Measurements from ENCODE around the gene RNASE1.

Gene RNASE1

DNA sequence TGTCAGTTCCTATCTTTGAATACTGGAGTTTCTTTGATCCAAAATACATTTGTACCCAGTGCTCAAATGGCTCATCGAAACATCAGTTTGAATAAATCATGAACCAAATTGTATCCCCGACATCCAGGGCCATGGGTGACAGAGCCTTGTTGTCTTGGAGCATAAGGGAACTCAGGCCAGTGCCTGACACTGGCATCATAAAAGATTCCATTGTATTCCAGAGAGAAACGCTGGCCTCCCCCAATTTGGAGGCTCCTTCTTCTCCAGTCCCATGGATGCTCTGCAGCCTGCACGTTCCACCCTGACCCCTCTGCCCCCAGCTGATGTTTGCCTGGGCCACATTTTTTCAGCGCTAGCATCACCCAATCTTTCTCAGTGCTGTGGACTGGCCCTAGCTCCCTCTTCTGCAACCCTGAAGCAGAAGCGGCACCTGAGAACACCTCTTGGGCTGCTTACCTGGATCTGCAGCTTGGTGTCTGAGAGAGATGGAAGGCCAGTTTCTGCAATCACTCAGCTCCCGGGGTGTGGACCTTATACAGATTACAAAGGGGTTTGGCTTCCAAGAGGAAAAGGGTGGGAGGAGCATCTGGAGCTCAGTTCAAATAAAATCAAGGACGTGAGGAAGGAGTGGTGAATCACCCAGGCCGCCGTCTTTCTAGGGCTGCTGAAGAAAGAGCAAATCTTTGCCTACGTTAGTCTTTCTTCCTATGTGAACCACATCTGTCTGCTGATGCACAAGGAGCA is at the start of gene RNASE1:
Gene RNASE1, minus strand, starts transcription at position 504 of the 744 bp plus-strand sequence. CDS start 776 bp downstream, outside the sequence.
- TF ChIP-seq, protein P1, sequence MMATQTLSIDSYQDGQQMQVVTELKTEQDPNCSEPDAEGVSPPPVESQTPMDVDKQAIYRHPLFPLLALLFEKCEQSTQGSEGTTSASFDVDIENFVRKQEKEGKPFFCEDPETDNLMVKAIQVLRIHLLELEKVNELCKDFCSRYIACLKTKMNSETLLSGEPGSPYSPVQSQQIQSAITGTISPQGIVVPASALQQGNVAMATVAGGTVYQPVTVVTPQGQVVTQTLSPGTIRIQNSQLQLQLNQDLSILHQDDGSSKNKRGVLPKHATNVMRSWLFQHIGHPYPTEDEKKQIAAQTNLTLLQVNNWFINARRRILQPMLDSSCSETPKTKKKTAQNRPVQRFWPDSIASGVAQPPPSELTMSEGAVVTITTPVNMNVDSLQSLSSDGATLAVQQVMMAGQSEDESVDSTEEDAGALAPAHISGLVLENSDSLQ (IDR thresholded peaks at IDR 0.05) = no peak
- TF ChIP-seq TARDBP (IDR thresholded peaks at IDR 0.05) (no peak), FOXA1 (IDR thresholded peaks at IDR 0.05) (no peak), NFRKB (IDR thresholded peaks at IDR 0.05) (no peak), ARNT (IDR thresholded peaks at IDR 0.05) (no peak), FOXK2 (IDR thresholded peaks at IDR 0.05) (no peak), BHLHE40 (IDR thresholded peaks at IDR 0.05; ENCODE audit: borderline replicate concordance) (no peak), HDGF (IDR thresholded peaks at IDR 0.05; ENCODE audit: borderline replicate concordance) (no peak), ELF4 (IDR thresholded peaks at IDR 0.05) (no peak), CTBP1 (IDR thresholded peaks at IDR 0.05; ENCODE audit: borderline replicate concordance) (no peak), ZNF384 (IDR thresholded peaks at IDR 0.05) (no peak), SP1 (IDR thresholded peaks at IDR 0.05) (no peak), LEF1 (IDR thresholded peaks at IDR 0.05; ENCODE audit: borderline replicate concordance) (no peak), SUZ12 (IDR thresholded peaks at IDR 0.05) (no peak), L3MBTL2 (conservative IDR thresholded peaks at IDR 0.05) (no peak), FOXM1 (IDR thresholded peaks at IDR 0.05; ENCODE audit: borderline replicate concordance) (no peak)
- DNase-seq (ENCODE audit: extremely low spot score) = no peak
- ChIA-PET CTCF (no interaction called here), POLR2A (no interaction called here)

DNA sequence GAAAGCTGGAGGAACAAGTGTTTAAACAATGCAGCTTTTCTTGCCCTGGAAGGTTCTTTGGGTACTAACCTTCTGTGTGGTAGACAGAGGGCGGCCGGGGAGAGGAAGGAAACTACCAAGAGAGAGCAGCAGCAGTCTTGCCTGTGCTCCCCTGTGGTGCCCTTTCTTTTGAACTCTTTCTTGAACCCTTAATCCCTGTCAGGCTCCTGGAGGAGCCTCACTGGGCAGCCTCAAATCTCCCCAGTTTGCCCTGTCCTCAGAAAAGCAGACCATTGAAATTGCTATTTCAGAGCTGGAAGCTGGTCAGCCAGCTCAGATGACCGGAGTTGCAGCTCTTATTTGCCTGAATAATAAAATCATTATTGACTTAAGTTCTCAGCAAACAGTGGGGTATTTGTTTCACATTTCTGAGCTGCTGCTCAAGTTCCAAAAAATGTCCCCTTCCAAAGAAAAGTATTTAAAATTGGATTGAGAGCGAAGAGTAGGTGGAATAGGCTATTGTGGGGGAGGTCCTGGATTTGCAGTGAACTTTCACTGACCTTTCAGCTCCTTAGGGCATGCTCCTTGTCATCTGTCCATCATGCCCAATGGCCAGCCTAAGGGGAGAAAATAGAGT is 46.4 kb upstream of the RNASE1 start:
- no peak for DNase-seq (ENCODE audit: extremely low spot score)
- no peak for TF ChIP-seq ELF4 (IDR thresholded peaks at IDR 0.05)
- TF ChIP-seq BHLHE40 (IDR thresholded peaks at IDR 0.05; ENCODE audit: borderline replicate concordance) = no peak
- no peak for TF ChIP-seq FOXA1 (IDR thresholded peaks at IDR 0.05)
- TF ChIP-seq L3MBTL2 (conservative IDR thresholded peaks at IDR 0.05) = no peak
- no peak for TF ChIP-seq LEF1 (IDR thresholded peaks at IDR 0.05; ENCODE audit: borderline replicate concordance)
- no peak for TF ChIP-seq SP1 (IDR thresholded peaks at IDR 0.05)
- ChIA-PET POLR2A (no interaction called here), CTCF (interaction anchor here (1.6 to 2.2 kb wide), 3 partner anchors 9 to 122 kb away, joined by 6 to 7 read pairs (median 7); no protein-coding TSS in a partner anchor)

DNA sequence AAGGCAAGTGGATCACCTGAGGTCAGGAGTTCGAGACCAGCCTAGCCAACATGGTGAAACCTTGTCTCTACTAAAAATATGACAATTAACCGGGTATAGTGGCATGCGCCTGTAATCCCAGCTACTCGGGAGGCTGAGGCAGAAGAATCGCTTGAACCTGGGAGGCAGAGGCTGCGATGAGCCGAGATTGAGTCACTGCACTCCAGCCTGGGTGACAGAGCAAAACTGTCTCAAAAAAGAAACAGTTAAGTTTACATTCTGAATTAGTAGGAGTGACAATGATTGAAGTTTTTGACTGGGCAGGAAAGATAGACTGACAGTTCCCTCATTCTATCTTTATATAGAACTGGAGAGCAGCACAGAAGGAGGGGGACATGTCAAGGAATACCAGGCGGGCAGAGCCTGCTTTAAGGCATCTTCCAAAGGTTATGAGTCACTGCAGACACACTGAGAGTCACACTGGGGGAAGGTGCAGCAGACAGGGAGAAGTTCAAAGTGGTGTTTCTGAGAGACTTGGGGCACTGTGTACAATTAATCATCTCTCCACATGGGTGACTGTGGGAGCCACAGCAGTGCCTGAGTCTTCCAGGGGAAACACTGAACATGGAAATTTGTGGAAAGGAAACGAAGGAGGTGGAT is 45.8 kb upstream of the RNASE1 start:
- TF ChIP-seq SP1 (IDR thresholded peaks at IDR 0.05) = no peak
- TF ChIP-seq, protein P1 (IDR thresholded peaks at IDR 0.05) = no peak
- no peak for TF ChIP-seq ZNF384 (IDR thresholded peaks at IDR 0.05)
- no peak for TF ChIP-seq SUZ12 (IDR thresholded peaks at IDR 0.05)
- TF ChIP-seq CTBP1 (IDR thresholded peaks at IDR 0.05; ENCODE audit: borderline replicate concordance) = no peak
- TF ChIP-seq FOXK2 (IDR thresholded peaks at IDR 0.05) = no peak
- TF ChIP-seq FOXA1 (IDR thresholded peaks at IDR 0.05) = no peak
- TF ChIP-seq ARNT (IDR thresholded peaks at IDR 0.05) = no peak
- no peak for TF ChIP-seq NFRKB (IDR thresholded peaks at IDR 0.05)
- TF ChIP-seq BHLHE40 (IDR thresholded peaks at IDR 0.05; ENCODE audit: borderline replicate concordance) = no peak
- TF ChIP-seq FOXM1 (IDR thresholded peaks at IDR 0.05; ENCODE audit: borderline replicate concordance) = no peak
- TF ChIP-seq HDGF (IDR thresholded peaks at IDR 0.05; ENCODE audit: borderline replicate concordance) = no peak
- TF ChIP-seq ELF4 (IDR thresholded peaks at IDR 0.05) = no peak
- TF ChIP-seq TARDBP (IDR thresholded peaks at IDR 0.05) = no peak
- no peak for TF ChIP-seq L3MBTL2 (conservative IDR thresholded peaks at IDR 0.05)
- no peak for TF ChIP-seq LEF1 (IDR thresholded peaks at IDR 0.05; ENCODE audit: borderline replicate concordance)
- ChIA-PET POLR2A (no interaction called here), CTCF (interaction anchor here (1.6 to 2.2 kb wide), 3 partner anchors 9 to 123 kb away, joined by 6 to 7 read pairs (median 7); no protein-coding TSS in a partner anchor)
- DNase-seq (ENCODE audit: extremely low spot score) = no peak

DNA sequence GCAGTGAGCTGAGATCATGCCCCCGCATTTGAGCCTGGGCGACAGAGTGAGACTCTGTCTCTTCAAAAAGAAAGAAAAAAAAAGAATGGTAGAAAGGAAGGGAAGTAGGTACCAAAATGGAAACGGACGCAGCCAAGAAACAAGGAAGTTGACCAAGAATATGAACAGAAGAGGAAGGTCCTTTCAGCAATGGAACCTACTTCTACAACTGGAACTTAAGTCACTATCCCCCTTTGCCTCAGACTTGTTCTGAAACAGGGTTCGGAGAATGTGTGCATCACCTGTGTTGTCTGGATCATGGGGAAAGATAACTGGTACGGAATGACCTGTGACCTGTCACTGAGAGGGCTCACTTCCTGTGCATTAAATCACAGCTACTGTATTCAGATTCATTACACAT is 43.9 kb upstream of the RNASE1 start:
- ChIA-PET CTCF (interaction anchor here (1.0 kb wide), 1 partner anchor 9 kb away, joined by 7 read pairs; no protein-coding TSS in a partner anchor), POLR2A (no interaction called here)
- TF ChIP-seq FOXM1 (IDR thresholded peaks at IDR 0.05; ENCODE audit: borderline replicate concordance) (no peak), SP1 (IDR thresholded peaks at IDR 0.05) (no peak), ZNF384 (IDR thresholded peaks at IDR 0.05) (no peak), BHLHE40 (IDR thresholded peaks at IDR 0.05; ENCODE audit: borderline replicate concordance) (no peak), TARDBP (IDR thresholded peaks at IDR 0.05) (no peak), L3MBTL2 (conservative IDR thresholded peaks at IDR 0.05) (no peak), ARNT (IDR thresholded peaks at IDR 0.05) (no peak), NFRKB (IDR thresholded peaks at IDR 0.05) (no peak), FOXA1 (IDR thresholded peaks at IDR 0.05) (no peak), ELF4 (IDR thresholded peaks at IDR 0.05) (no peak), HDGF (IDR thresholded peaks at IDR 0.05; ENCODE audit: borderline replicate concordance) (no peak), SUZ12 (IDR thresholded peaks at IDR 0.05) (no peak), FOXK2 (IDR thresholded peaks at IDR 0.05) (no peak), CTBP1 (IDR thresholded peaks at IDR 0.05; ENCODE audit: borderline replicate concordance) (no peak)
- TF ChIP-seq, protein P1 (IDR thresholded peaks at IDR 0.05) = no peak
- DNase-seq (ENCODE audit: extremely low spot score) = no peak

DNA sequence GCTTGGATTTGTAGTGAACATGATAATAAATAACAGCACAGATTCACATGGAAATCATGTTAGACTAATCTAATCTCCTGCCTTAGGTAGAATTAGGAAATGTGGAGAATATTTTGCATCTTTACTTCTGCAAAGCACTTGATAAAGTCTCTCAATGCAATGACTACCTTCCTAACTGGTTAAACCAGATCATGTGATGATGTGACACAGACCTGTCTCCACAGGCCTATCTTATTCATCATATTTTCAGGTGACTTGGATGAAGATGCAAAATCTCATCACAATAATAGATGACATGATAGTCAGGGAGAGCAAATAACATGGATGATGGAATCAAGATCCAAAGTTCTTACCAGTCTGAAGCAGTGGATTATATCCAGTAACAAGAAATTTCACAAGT is 38.5 kb upstream of the RNASE1 start:
- POLR2A ChIA-PET = no interaction called here
- no peak for DNase-seq (ENCODE audit: extremely low spot score)
- TF ChIP-seq L3MBTL2 (conservative IDR thresholded peaks at IDR 0.05) (no peak), ELF4 (IDR thresholded peaks at IDR 0.05) (no peak), FOXM1 (IDR thresholded peaks at IDR 0.05; ENCODE audit: borderline replicate concordance) (no peak), NFRKB (IDR thresholded peaks at IDR 0.05) (no peak), FOXK2 (IDR thresholded peaks at IDR 0.05) (no peak), SUZ12 (IDR thresholded peaks at IDR 0.05) (no peak), FOXA1 (IDR thresholded peaks at IDR 0.05) (no peak), TARDBP (IDR thresholded peaks at IDR 0.05) (no peak)
- TF ChIP-seq, protein P1 (IDR thresholded peaks at IDR 0.05) = no peak
- CTCF ChIA-PET = no interaction called here

All from HEK293T (cell line).